WTC11 (cell line): Measurements from ENCODE around the gene MYBPH. TPM values are rescaled to one million over a fixed set of nuclear protein-coding genes. Genes with fewer than 3 reads are reported as not detected.
A peak's percentile ranks its signal among the peaks of the same experiment; 100 is the strongest.

Experiments
- ATAC-seq: fragments of 200-7000 bp; cut with Tn5 transposase; 2 replicates; pipeline ENCODE4 v1.10.0; 2021; ENCODE audit warnings: mild to moderate bottlenecking, moderate library complexity
- CTCF ChIA-PET: fragments of 300-600 bp; sonication (Branson Sonifier 250); formaldehyde crosslinking; loops from one replicate; lab custom pipeline; 2021; ENCODE audit warnings: antibody characterized with exemption; lab: Charles Lee
- POLR2A ChIA-PET: fragments of 350-600 bp; sonication (Branson Sonifier 250); formaldehyde crosslinking; loops from one replicate; lab custom pipeline; 2021; ENCODE audit warnings: antibody characterized with exemption; lab: Charles Lee
- DNase-seq: peaks from one replicate; pipeline ENCODE4 v3.0.0; 2021; ENCODE audit warnings: low spot score
- H3K27ac Mint-ChIP-seq: 2 replicates; pipeline ENCODE4 v1.8.0; 2021; ENCODE audit warnings: mixed read lengths
- H3K27me3 Mint-ChIP-seq: 2 replicates; pipeline ENCODE4 v1.8.0; 2021; ENCODE audit warnings: low read depth, mild to moderate bottlenecking, moderate library complexity, mixed read lengths
- H3K36me3 Mint-ChIP-seq: 2 replicates; pipeline ENCODE4 v1.8.0; 2021; ENCODE audit warnings: mixed read lengths
- H3K4me1 Mint-ChIP-seq: 2 replicates; pipeline ENCODE4 v1.8.0; 2022; ENCODE audit warnings: mixed read lengths
- H3K4me3 Mint-ChIP-seq: 2 replicates; pipeline ENCODE4 v1.8.0; 2021; ENCODE audit warnings: mild to moderate bottlenecking, moderate library complexity, mixed read lengths
- H3K9me3 Mint-ChIP-seq: 2 replicates; pipeline ENCODE4 v1.8.0; 2021; ENCODE audit warnings: mixed read lengths
- ATF1 ChIP-seq: sonication (generic); formaldehyde crosslinking; IDR thresholded peaks from 2 replicates; pipeline ENCODE4 v1.8.1; 2023; ENCODE audit warnings: mild to moderate bottlenecking, moderate library complexity, missing genetic modification reagents
- ATF3 ChIP-seq: sonication (generic); formaldehyde crosslinking; conservative IDR thresholded peaks from 2 replicates; pipeline ENCODE4 v1.8.1; 2022; ENCODE audit warnings: mild to moderate bottlenecking, missing genetic modification reagents
- CREM ChIP-seq: sonication (generic); formaldehyde crosslinking; IDR thresholded peaks from 2 replicates; pipeline ENCODE4 v1.8.1; 2022; ENCODE audit warnings: mild to moderate bottlenecking, missing genetic modification reagents, moderate library complexity
- FOXP1 ChIP-seq: sonication (generic); formaldehyde crosslinking; IDR thresholded peaks from 2 replicates; pipeline ENCODE4 v1.8.0; 2022; ENCODE audit warnings: missing genetic modification reagents, mild to moderate bottlenecking, moderate library complexity, borderline replicate concordance
- FOXP4 ChIP-seq: sonication (generic); formaldehyde crosslinking; IDR thresholded peaks from 2 replicates; pipeline ENCODE4 v1.8.0; 2022; ENCODE audit warnings: mild to moderate bottlenecking, missing genetic modification reagents
- GABPB1 ChIP-seq: sonication (generic); formaldehyde crosslinking; IDR thresholded peaks from 2 replicates; pipeline ENCODE4 v1.8.1; 2023; ENCODE audit warnings: mild to moderate bottlenecking, missing genetic modification reagents
- IRF2 ChIP-seq: sonication (generic); formaldehyde crosslinking; IDR thresholded peaks from 2 replicates; pipeline ENCODE4 v1.8.0; 2022; ENCODE audit warnings: low read depth, missing genetic modification reagents, borderline replicate concordance
- MAX ChIP-seq: sonication (generic); formaldehyde crosslinking; IDR thresholded peaks from 2 replicates; pipeline ENCODE4 v1.8.0; 2022; ENCODE audit warnings: mild to moderate bottlenecking, missing genetic modification reagents
- NFATC4 ChIP-seq: fragments of 250-450 bp; sonication (Bioruptor Pico); IDR thresholded peaks from 2 replicates; pipeline ENCODE4 v1.9.0; 2021; ENCODE audit warnings: mild to moderate bottlenecking
- NR1H2 ChIP-seq: sonication (generic); formaldehyde crosslinking; IDR thresholded peaks from 2 replicates; pipeline ENCODE4 v1.9.0; 2021; ENCODE audit warnings: mild to moderate bottlenecking, moderate library complexity, missing genetic modification reagents
- PRRX2 ChIP-seq: fragments of 250-450 bp; sonication (Bioruptor Pico); IDR thresholded peaks from 2 replicates; pipeline ENCODE4 v1.8.0; 2021; ENCODE audit warnings: mild to moderate bottlenecking
- RORB ChIP-seq: fragments of 250-450 bp; sonication (Bioruptor Pico); IDR thresholded peaks from 2 replicates; pipeline ENCODE4 v1.9.0; 2021; ENCODE audit warnings: mild to moderate bottlenecking
- SMAD3 ChIP-seq: sonication (generic); formaldehyde crosslinking; IDR thresholded peaks from 2 replicates; pipeline ENCODE4 v1.8.0; 2022; ENCODE audit warnings: missing genetic modification reagents, mild to moderate bottlenecking, borderline replicate concordance
- SMAD4 ChIP-seq: sonication (generic); formaldehyde crosslinking; IDR thresholded peaks from 2 replicates; pipeline ENCODE4 v1.8.0; 2022; ENCODE audit warnings: mild to moderate bottlenecking, missing genetic modification reagents
- SP1 ChIP-seq: sonication (generic); formaldehyde crosslinking; conservative IDR thresholded peaks from 2 replicates; pipeline ENCODE4 v1.8.1; 2022; ENCODE audit warnings: missing genetic modification reagents
- TEAD1 ChIP-seq: sonication (generic); formaldehyde crosslinking; IDR thresholded peaks from 2 replicates; pipeline ENCODE4 v1.8.0; 2022; ENCODE audit warnings: mild to moderate bottlenecking, missing genetic modification reagents
- TEAD4 ChIP-seq: sonication (generic); formaldehyde crosslinking; IDR thresholded peaks from 2 replicates; pipeline ENCODE4 v1.8.0; 2022; ENCODE audit warnings: mild to moderate bottlenecking, missing genetic modification reagents
- USF1 ChIP-seq: sonication (generic); formaldehyde crosslinking; IDR thresholded peaks from 2 replicates; pipeline ENCODE4 v1.8.0; 2022; ENCODE audit warnings: mild to moderate bottlenecking, missing genetic modification reagents
- USF2 ChIP-seq: sonication (generic); formaldehyde crosslinking; IDR thresholded peaks from 2 replicates; pipeline ENCODE4 v1.8.1; 2023; ENCODE audit warnings: mild to moderate bottlenecking, missing genetic modification reagents, moderate library complexity
- ZNF138 ChIP-seq: sonication (generic); formaldehyde crosslinking; conservative IDR thresholded peaks from 2 replicates; pipeline ENCODE4 v1.8.1; 2022; ENCODE audit warnings: mild to moderate bottlenecking, moderate library complexity, missing genetic modification reagents
- ZNF232 ChIP-seq: sonication (generic); formaldehyde crosslinking; IDR thresholded peaks from 2 replicates; pipeline ENCODE4 v1.8.0; 2022; ENCODE audit warnings: mild to moderate bottlenecking, missing genetic modification reagents
- ZNF263 ChIP-seq: sonication (generic); formaldehyde crosslinking; IDR thresholded peaks from 2 replicates; pipeline ENCODE4 v1.8.1; 2022; ENCODE audit warnings: low read depth, mild to moderate bottlenecking, moderate library complexity, missing genetic modification reagents
- ZNF423 ChIP-seq: fragments of 250-450 bp; sonication (Bioruptor Pico); IDR thresholded peaks from 2 replicates; pipeline ENCODE4 v2.1.2; 2022; ENCODE audit warnings: mild to moderate bottlenecking, moderate library complexity
- total RNA-seq: library from RNA; stranded (reverse); gene quantifications from 3 replicates; pipeline ENCODE4 v1.2.3, GENCODE V29; 2021
- TF ChIP-seq, protein P1 (sequence below): fragments of 250-450 bp; sonication (Bioruptor Pico); IDR thresholded peaks from 2 replicates; pipeline ENCODE4 v1.9.0; 2021; ENCODE audit warnings: mild to moderate bottlenecking
- TF ChIP-seq, protein P2 (sequence below): fragments of 250-450 bp; sonication (Bioruptor Pico); conservative IDR thresholded peaks from 2 replicates; pipeline ENCODE4 v1.9.0; 2021; ENCODE audit warnings: mild to moderate bottlenecking

MYBPH gene
- total RNA-seq, 1 experiment from 2014 or later, result not detected

DNA sequence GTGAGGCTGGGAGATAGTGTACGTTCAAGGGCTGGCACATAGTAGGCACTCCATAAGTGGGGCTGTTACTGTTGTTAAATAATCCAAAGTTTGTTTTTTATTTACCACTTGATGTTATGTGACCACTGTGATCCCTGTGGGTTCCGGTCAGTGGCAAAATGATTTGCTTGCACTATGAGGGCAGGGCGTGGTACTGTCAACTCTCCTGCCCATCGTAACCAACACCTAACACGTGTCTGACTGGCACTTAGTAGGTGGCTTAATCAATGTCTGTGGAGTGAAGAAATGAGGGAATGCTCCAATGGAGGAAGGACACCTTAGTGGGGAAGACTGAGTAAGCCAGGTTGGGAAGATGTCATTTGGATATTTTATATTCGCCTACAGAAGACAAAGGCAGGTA lies 33.5 kb downstream of the MYBPH start:
- no peak overlapping the region for H3K4me3 Mint-ChIP-seq
- peaks cover 4% of the 10 kb centered on the region for H3K36me3 Mint-ChIP-seq
- peaks cover 30% of the 10 kb centered on the region for H3K4me1 Mint-ChIP-seq
- H3K27me3 Mint-ChIP-seq, result no peaks in the 10 kb centered on the region; the same call in 1 of the 2 replicates
- no peak overlapping the region for H3K27ac Mint-ChIP-seq
- POLR2A ChIA-PET, result no interaction called here
- ATAC-seq, result no peak
- TF ChIP-seq TEAD4 (no peak), USF2 (CRISPR knock-in tag) (no peak), ZNF423 (CRISPR knock-in tag) (no peak), NR1H2 (CRISPR knock-in tag) (no peak), PRRX2 (CRISPR knock-in tag) (no peak), SMAD4 (CRISPR knock-in tag) (no peak), FOXP4 (CRISPR knock-in tag) (no peak), GABPB1 (CRISPR knock-in tag) (no peak), USF1 (no peak), ZNF138 (CRISPR knock-in tag) (no peak), IRF2 (CRISPR knock-in tag) (no peak), ATF1 (no peak), RORB (CRISPR knock-in tag) (no peak), ZNF232 (CRISPR knock-in tag) (no peak), SMAD3 (CRISPR knock-in tag) (no peak), CREM (CRISPR knock-in tag) (no peak), MAX (CRISPR knock-in tag) (no peak)
- TF ChIP-seq, protein P1, sequence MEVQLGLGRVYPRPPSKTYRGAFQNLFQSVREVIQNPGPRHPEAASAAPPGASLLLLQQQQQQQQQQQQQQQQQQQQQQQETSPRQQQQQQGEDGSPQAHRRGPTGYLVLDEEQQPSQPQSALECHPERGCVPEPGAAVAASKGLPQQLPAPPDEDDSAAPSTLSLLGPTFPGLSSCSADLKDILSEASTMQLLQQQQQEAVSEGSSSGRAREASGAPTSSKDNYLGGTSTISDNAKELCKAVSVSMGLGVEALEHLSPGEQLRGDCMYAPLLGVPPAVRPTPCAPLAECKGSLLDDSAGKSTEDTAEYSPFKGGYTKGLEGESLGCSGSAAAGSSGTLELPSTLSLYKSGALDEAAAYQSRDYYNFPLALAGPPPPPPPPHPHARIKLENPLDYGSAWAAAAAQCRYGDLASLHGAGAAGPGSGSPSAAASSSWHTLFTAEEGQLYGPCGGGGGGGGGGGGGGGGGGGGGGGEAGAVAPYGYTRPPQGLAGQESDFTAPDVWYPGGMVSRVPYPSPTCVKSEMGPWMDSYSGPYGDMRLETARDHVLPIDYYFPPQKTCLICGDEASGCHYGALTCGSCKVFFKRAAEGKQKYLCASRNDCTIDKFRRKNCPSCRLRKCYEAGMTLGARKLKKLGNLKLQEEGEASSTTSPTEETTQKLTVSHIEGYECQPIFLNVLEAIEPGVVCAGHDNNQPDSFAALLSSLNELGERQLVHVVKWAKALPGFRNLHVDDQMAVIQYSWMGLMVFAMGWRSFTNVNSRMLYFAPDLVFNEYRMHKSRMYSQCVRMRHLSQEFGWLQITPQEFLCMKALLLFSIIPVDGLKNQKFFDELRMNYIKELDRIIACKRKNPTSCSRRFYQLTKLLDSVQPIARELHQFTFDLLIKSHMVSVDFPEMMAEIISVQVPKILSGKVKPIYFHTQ (CRISPR knock-in tag), result no peak
- TF ChIP-seq, all 79 proteins: peak for 0
- H3K9me3 Mint-ChIP-seq, result peaks cover 8% of the 10 kb centered on the region
- no peak for DNase-seq
- CTCF ChIA-PET, result interaction anchor here (2.1 kb wide), 1 partner anchor 14 kb away, joined by 12 read pairs; no protein-coding TSS in a partner anchor

GRCh38 chr1:203140743-203141520 lies 34.7 kb downstream of the MYBPH start:
- peak; percentile 49 for ATAC-seq
- Mint-ChIP-seq H3K27ac (no peak overlapping the region), H3K4me3 (no peak overlapping the region), H3K9me3 (peaks cover 8% of the 10 kb centered on the region), H3K36me3 (peaks cover 4% of the 10 kb centered on the region), H3K27me3 (no peaks in the 10 kb centered on the region; the same call in 1 of the 2 replicates), H3K4me1 (peaks cover 18% of the 10 kb centered on the region)
- no peak for DNase-seq
- CTCF ChIA-PET, result interaction anchor here (1.1 to 2.1 kb wide), 6 partner anchors 13 to 127 kb away, joined by 4 to 12 read pairs (median 5); no protein-coding TSS in a partner anchor
- POLR2A ChIA-PET, result interaction anchor here (0.7 to 1.2 kb wide), 3 partner anchors 12 to 301 kb away, joined by 3 read pairs; partner anchors contain the start of gene ADORA1
- no peak for TF ChIP-seq ZNF263
- TF ChIP-seq TEAD1 (CRISPR knock-in tag), result no peak
- TF ChIP-seq, protein P2, sequence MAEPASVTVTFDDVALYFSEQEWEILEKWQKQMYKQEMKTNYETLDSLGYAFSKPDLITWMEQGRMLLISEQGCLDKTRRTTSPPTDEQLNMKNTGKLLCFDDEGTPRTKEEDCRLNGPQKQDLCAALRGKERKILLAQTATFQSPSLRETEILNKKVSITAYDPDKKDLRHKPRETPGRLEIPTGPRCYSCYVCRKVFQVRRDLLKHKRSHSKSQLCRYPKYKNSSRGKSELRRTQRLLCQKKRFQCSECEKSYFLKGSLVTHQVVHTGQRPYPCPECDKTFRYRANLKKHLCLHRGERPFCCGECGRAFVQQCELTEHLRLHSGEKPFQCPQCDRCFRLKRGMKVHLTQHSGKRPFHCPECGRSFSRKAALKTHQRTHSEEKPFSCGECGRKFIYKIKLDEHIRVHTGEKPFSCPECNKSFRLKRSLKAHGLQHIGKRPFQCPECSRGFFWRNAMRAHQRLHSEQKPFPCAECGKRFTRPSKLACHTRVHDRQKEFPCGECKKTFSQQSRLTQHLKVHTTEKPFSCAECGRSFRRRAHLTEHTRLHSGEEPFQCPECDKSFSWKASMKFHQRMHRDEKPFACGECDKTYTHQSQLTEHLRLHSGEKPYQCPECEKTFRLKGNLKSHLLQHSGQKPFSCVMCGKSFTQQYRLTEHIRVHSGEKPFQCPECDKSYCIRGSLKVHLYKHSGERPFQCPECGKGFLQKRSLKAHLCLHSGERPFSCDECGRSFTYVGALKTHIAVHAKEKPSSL (CRISPR knock-in tag), result no peak
- no peak for TF ChIP-seq SP1 (CRISPR knock-in tag)
- no peak for TF ChIP-seq PRRX2 (CRISPR knock-in tag)
- TF ChIP-seq SMAD3 (CRISPR knock-in tag), result no peak
- TF ChIP-seq ATF3 (CRISPR knock-in tag), result no peak
- TF ChIP-seq ZNF138 (CRISPR knock-in tag), result no peak
- no peak for TF ChIP-seq FOXP1 (CRISPR knock-in tag)
- TF ChIP-seq NFATC4 (CRISPR knock-in tag), result no peak
- no peak for TF ChIP-seq GABPB1 (CRISPR knock-in tag)
